Astrocyte of the cerebellum (primary cell): ENCODE results near the gene CYP27C1.
A peak's percentile ranks its signal among the peaks of the same experiment; 100 is the strongest.

ENCODE experiments used
- DNase-seq: peaks from one replicate; pipeline ENCODE4 v3.0.0-alpha.2; 2011; ENCODE audit warnings: low read depth
- H3K4me3 ChIP-seq: 2 replicates; pipeline ENCODE4 v1.5.1; 2011; ENCODE audit warnings: mild to moderate bottlenecking, low read depth, low read length, moderate library complexity
- in situ Hi-C: cut with HindIII; loops from 2 replicates; pipeline ENCODE4 v1.10.0; 2017; ENCODE audit warnings: low sequenced_read_pairs
- TF ChIP-seq, protein P1 (sequence below): IDR thresholded peaks from 2 replicates; pipeline ENCODE4 v1.5.1; 2012; ENCODE audit warnings: low read length, low read depth, moderate library complexity, mild to moderate bottlenecking; ENCODE audit errors: missing control alignments

Gene CYP27C1

DNA sequence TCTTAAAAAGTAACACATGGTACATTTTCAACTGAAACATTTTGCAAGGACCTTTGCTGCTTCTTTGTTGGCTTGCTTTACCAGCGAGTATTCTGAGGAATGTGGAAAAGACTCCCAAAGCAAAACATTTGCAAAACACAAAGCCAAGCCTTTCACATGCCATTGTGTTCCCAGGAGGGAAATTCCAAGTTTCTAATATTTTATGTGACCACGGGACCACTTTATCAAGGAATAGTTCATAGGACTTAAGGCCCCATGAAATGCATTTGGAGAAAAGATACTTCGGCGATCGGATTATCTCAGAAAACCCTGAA lies 26.2 kb downstream of the CYP27C1 start:
- TF ChIP-seq, protein P1, sequence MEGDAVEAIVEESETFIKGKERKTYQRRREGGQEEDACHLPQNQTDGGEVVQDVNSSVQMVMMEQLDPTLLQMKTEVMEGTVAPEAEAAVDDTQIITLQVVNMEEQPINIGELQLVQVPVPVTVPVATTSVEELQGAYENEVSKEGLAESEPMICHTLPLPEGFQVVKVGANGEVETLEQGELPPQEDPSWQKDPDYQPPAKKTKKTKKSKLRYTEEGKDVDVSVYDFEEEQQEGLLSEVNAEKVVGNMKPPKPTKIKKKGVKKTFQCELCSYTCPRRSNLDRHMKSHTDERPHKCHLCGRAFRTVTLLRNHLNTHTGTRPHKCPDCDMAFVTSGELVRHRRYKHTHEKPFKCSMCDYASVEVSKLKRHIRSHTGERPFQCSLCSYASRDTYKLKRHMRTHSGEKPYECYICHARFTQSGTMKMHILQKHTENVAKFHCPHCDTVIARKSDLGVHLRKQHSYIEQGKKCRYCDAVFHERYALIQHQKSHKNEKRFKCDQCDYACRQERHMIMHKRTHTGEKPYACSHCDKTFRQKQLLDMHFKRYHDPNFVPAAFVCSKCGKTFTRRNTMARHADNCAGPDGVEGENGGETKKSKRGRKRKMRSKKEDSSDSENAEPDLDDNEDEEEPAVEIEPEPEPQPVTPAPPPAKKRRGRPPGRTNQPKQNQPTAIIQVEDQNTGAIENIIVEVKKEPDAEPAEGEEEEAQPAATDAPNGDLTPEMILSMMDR, result no peak
- peak; percentile 67 for DNase-seq
- in situ Hi-C loops, result no loop called here
- H3K4me3 ChIP-seq, result no peak overlapping the region

DNA sequence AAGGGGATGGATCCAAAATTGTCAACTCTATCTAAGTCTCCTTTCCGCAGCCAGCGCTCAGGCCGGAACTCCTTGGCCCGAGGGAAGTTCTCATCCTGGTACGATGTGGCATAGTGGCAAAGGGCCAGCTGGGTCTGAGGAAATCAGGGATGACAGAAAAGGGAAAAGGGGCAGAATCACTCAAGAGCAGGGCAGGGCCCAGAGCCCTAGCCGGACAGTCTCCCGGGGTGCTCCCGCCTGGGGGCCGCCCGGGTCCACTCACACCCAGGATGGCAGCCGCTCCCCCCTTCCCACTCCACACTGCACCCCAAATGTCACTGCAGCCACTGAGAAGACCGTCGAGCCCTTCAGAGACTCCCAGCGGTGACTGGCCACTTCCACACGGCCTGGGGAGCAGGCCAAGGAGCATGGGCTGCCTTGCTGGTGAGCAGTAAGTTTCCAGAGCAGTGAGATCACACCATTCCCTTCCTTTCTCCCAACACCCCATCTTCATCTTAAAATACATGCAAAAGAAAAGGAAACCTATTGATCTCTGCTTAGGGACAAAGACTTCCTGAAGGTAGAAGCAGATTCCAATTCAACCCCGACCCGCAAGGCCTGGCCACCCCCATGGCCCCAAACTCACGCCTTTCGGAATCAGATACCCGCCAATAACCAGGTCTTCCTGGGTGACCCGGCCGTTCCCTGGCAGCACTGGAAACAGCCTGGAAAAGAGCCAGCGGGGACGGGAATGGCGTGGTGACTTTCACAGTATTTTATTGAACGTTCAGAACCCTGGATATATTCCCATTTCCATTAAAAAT lies 26.7 kb downstream of the CYP27C1 start:
- no peak overlapping the region for H3K4me3 ChIP-seq
- TF ChIP-seq, protein P1, result no peak
- no peak for DNase-seq
- in situ Hi-C loops, result no loop called here

DNA sequence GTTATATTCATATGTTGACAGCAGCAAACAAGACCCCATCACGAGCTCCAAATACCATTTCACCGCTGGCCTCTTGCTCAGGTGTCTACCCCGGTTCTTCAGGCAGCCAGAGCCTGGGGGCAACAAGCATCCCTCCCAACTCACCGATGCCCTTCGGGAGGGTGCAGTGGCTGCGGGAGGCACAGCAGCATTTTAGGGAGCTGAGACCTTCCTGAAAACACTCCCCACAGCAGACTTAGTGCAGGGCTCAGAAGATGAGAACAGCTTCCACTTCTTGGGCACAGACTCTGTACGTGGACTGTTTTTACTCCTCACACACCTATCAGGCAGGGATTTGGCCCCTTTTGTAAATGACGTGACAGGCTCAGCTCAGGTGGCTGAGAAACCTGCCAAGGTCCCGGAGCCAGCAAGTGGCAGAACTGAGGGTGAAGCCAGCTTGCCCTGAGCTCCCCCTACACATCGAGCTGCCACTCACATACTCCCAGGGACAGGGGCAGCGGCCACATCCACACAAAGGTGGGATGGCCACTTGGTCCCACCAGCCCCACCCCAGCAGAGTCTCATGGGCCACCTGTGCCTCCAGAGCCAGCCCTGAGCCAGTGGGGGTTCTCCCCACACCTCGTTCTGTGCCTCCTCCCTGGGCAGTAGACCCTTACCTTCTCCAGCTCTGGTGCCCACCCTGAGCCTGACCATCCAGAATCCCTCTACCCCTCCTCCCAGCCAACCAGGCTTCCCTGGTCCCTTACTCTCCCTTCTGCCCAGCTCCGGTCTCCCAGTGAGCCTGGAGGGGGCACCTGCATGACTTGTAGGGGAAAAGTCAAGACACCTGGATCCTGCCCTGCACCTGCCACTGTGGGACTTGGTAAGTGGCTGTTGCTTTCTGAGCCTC lies 28.5 kb downstream of the CYP27C1 start:
- in situ Hi-C loops, result no loop called here
- no peak overlapping the region for H3K4me3 ChIP-seq
- TF ChIP-seq, protein P1, result no peak
- DNase-seq, result no peak

DNA sequence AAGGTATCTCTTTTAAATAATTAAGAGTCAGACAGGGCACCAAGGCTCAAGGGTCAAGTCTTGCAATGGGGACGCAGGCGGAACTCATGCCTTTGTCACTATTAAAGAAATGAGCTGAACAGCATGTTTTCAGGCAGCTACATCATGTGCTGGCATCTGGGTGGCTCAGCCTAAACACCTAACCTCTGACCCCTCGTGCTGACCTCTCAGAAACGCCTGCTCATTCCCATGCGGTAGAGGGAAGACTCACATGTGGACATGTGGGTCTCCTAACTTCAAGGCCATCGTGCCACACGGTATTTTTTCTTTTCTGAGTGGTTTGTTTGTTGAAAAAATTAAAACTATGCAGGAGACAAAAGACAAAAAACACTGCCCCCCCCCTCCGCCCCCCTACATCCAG lies 31.3 kb downstream of the CYP27C1 start:
- TF ChIP-seq, protein P1, result no peak
- in situ Hi-C loops, result no loop called here
- no peak for DNase-seq
- H3K4me3 ChIP-seq, result no peak overlapping the region

DNA sequence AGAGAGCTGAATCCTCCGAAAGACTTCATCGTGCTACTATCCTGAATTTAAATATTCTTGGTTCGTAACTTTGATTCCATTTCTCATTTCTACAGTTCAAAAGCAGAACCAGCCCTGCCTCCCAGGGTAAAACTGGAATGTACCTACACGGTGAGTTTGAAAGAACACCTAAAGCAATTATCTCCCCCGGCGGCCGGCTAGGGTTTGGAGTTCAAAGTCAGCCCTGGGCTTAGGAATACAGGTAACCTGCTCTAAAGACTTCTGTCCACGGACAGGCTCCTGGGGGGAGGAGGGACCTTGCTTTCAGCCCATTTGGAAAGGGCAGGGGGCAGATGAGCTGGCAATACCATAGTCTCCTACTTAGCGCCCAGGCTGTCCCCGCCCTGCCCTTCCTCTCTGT lies 32.3 kb downstream of the CYP27C1 start:
- TF ChIP-seq, protein P1, result no peak
- in situ Hi-C loops, result no loop called here
- DNase-seq, result no peak
- H3K4me3 ChIP-seq, result no peak overlapping the region

DNA sequence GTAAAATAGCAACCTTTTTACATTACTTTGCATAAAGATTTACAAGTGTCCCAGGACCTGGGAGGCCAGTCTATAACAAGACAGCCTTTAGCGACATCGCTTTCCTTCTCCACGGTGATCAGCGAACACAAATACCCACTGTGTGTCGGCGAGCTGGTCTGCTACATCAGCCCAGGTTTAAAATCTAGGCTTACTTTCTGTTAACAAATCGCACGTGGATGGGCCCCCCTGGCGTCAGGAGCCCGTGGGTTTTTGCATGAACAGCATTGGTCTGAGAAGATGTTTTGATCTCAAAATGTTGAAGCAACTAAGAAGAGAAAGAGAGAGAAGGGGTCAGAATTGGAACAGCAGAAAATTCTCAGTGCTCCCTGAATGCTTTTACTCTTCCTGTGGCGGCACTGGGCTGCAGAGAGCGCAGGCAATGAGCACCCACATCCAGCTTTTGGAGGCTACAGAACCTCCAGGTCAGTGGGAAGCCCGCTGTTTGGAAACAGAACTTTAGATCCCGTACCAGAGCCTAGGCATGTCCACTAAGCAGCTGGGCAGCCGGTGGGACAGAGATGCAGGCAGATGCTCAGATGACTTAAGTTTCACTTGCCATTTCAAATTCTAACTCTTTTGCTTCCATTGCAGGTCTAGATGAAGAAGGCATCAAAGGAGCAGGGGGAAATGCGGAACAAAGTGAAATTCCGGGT lies 32.9 kb downstream of the CYP27C1 start:
- no peak for DNase-seq
- H3K4me3 ChIP-seq, result no peak overlapping the region
- in situ Hi-C loops, result no loop called here
- TF ChIP-seq, protein P1, result no peak
